Epithelial cell of proximal tubule (primary cell): ENCODE measurements around the gene SLC35E2B. TPM values are rescaled to one million over a fixed set of nuclear protein-coding genes. Genes with fewer than 3 reads are reported as not detected.
A peak's percentile ranks its signal among the peaks of the same experiment; 100 is the strongest.
"Not testable (repeated sequence)": the region's sequence is repeated elsewhere in the genome, so short reads cannot be mapped to it uniquely, and the experiment has no call there.

Source experiments
- DNase-seq: peaks from one replicate; pipeline ENCODE4 v3.0.0-alpha.2; 2011; ENCODE audit warnings: low read depth
- H3K4me3 ChIP-seq: 2 replicates; pipeline ENCODE4 v1.5.1; 2011; ENCODE audit warnings: low read depth, mild to moderate bottlenecking, low read length
- CTCF ChIP-seq: conservative IDR thresholded peaks from 2 replicates; pipeline ENCODE4 v1.5.1; 2012; ENCODE audit warnings: low read depth, mild to moderate bottlenecking, low read length
- total RNA-seq: library from RNA; depleted of rRNA; stranded (reverse); fragments of >200 nt; gene quantifications from 2 replicates; pipeline ENCODE4 v1.2.3, GENCODE V29; 2015

Gene SLC35E2B
- total RNA-seq, 1 donor from 2014 or later, result 22.8 TPM

- no peak for TF ChIP-seq CTCF
- no peak for DNase-seq
- H3K4me3 ChIP-seq, result no peak overlapping the region
Observed at GRCh38 chr1:1671365-1672119, 21.1 kb downstream of the SLC35E2B start.

DNA sequence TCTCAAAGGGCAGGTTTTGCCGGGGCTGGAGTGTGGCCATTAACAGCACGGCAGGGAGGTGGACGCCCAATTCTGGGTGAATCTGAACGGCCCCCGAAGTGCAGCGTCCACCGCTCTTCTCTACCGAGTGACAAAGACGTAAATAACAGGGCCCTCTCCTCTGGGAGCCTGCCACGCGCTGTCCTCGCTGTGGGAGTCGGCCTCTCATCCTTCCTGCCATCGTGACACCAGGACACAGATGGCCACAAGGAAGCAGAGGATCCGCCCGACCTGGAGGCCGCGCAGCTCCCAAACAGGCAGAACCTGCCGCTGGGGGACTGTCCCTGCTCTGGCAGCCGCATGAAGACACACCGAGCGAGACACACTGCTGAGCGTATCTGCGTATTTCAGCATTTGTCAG is 21.7 kb downstream of the SLC35E2B start:
- TF ChIP-seq CTCF, result no peak
- DNase-seq, result no peak

GRCh38 chr1:1669468-1670440 is 22.8 kb downstream of the SLC35E2B start:
- DNase-seq, result no peak
- H3K4me3 ChIP-seq, result no peak overlapping the region
- TF ChIP-seq CTCF, result no peak

More for the DNA sequence above, 21.7 kb downstream of the SLC35E2B start:
- H3K4me3 ChIP-seq, result no peak overlapping the region

- DNase-seq, result no peak
- no peak for TF ChIP-seq CTCF
Observed at GRCh38 chr1:1666526-1666925, 26.1 kb downstream of the SLC35E2B start.

GRCh38 chr1:1665815-1666251 is 26.8 kb downstream of the SLC35E2B start:
- TF ChIP-seq CTCF, result peak; percentile 53
- H3K4me3 ChIP-seq, result no peak overlapping the region
- DNase-seq, result no peak

More at GRCh38 chr1:1666526-1666925, 26.1 kb downstream of the SLC35E2B start:
- no peak overlapping the region for H3K4me3 ChIP-seq

DNA sequence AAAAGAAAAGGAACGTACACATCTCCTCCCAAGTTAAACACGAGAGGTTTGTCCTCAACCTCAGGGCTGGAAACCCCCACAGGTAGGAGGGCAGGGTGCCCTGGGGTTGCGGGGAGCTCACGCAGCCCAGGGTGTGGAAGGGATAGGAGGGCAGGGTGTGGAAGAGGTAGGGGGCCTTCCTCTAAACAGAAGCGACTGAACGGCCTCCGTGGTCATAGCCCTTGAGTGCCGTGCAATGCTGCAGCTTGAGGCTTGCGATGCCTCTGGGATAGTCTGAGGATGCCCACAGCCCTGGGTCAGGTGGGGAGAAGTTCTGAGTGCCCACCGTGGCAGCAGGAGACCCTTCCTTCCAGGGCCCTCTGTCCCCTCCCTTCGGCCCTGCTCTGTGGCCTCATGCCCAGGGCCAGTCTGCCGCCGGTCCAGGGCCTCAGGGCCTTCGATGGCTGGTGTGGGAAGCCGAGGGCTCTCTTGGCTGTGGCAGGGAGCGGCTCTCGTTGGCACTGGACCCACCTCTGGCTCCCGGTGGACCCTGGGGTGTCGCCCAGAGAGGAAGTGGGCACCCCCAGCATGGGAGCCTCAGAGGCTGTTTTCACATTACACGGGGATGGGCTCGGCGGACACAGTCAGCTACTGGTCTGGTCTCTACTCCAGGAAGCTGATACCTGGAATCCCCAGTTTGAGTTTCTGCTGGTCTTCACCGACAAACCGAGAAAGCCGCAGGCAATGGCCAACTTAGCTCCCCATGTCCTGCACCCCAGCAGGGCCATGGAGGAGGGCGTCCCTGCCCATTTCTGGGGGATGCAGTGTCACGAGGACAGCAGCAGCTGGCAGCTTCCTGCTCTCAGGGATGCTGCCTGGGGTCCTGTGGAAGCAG is 27.4 kb downstream of the SLC35E2B start:
- DNase-seq, result no peak
- no peak for TF ChIP-seq CTCF
- no peak overlapping the region for H3K4me3 ChIP-seq

GRCh38 chr1:1664318-1664717 is 28.3 kb downstream of the SLC35E2B start:
- not testable (repeated sequence) for H3K4me3 ChIP-seq, DNase-seq

DNA sequence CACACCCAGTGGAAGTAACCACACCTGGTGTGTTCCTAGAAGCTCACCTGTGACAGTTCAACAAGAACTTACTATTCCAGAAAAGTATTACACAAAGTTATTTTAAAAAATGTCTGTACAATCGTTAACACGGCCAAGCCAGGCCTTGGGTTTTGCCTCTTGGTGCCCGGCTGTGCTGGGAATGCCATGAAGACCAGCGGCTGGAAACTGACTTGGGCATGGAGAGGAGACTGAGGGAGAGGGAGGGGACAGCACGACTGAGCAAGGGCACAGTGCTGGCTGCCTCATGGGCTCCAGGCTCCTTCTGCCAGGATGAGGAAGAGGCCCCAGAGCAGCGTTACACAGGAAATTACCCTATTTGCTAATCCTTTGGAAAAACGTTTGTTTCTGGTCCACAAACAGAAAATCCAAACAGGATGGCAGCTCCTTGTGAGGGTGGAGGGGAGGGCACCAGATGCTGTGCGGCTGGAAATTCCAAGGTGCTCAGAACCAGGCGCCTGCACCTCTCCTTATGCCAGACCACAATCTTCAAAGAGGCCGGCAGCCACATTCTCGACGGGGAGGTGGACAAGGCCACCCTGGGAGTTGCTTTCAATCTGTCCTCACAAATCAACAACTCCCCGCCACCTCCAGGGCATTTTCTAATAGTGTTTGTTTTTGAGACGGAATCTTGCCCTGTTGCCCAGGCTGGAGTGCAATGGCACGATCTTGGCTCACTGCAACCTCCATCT is 29.6 kb downstream of the SLC35E2B start:
- not testable (repeated sequence) for DNase-seq, H3K4me3 ChIP-seq

DNA sequence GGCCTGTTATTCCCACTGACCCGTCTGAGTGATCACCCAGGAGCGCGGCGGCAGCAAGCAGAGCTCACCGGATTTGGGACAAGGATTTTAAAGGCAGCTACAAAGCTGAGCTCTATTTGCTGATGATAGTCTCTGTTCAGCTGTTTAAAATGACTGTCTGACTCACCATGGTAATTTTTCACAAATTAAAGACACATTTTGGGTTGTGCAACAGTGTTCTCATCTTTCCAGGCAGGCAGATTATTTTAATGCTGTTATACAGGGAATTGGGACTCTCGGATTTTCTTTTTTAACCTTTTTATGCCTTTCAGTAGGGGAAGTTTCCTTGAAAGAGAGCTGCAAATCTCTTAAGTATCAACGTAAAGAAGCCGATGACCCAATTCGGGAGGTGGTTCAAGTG is 30.2 kb downstream of the SLC35E2B start:
- DNase-seq, H3K4me3 ChIP-seq: not testable (repeated sequence)
